ENCODE data around the gene IQSEC1.

Gene IQSEC1

GRCh38 chr3:13066834-13067233 is 6.4 kb downstream of the IQSEC1 start:
- DNase-seq: no peak

- no peak for DNase-seq
Observed at GRCh38 chr3:13066236-13066635, 7.0 kb downstream of the IQSEC1 start.

GRCh38 chr3:13065727-13066126 is 7.5 kb downstream of the IQSEC1 start:
- no peak for DNase-seq

- DNase-seq: no peak
Observed at GRCh38 chr3:13064964-13065363, 8.3 kb downstream of the IQSEC1 start.

GRCh38 chr3:13064159-13064868 is 8.9 kb downstream of the IQSEC1 start:
- no peak for DNase-seq

- DNase-seq: no peak
Observed at GRCh38 chr3:13063225-13063624, 10.0 kb downstream of the IQSEC1 start.

- DNase-seq: no peak
Observed at GRCh38 chr3:13062647-13063046, 10.6 kb downstream of the IQSEC1 start.

GRCh38 chr3:13060341-13060910 is 12.8 kb downstream of the IQSEC1 start:
- DNase-seq: no peak

- no peak for DNase-seq
Observed at GRCh38 chr3:13058346-13059120, 14.7 kb downstream of the IQSEC1 start.

GRCh38 chr3:13057282-13058040 is 15.8 kb downstream of the IQSEC1 start:
- DNase-seq: no peak

GRCh38 chr3:13055634-13056033 is 17.6 kb downstream of the IQSEC1 start:
- DNase-seq: no peak

- DNase-seq: no peak
Observed at GRCh38 chr3:13054341-13055285, 18.6 kb downstream of the IQSEC1 start.

- DNase-seq: no peak
Observed at GRCh38 chr3:13053893-13054292, 19.3 kb downstream of the IQSEC1 start.

GRCh38 chr3:13053420-13053819 is 19.8 kb downstream of the IQSEC1 start:
- DNase-seq: no peak

GRCh38 chr3:13052191-13052820 is 20.9 kb downstream of the IQSEC1 start:
- no peak for DNase-seq

- no peak for DNase-seq
Observed at GRCh38 chr3:13051581-13051980, 21.6 kb downstream of the IQSEC1 start.

GRCh38 chr3:13051066-13051465 is 22.2 kb downstream of the IQSEC1 start:
- DNase-seq: no peak

GRCh38 chr3:13050446-13050845 is 22.8 kb downstream of the IQSEC1 start:
- no peak for DNase-seq

- no peak for DNase-seq
Observed at GRCh38 chr3:13049400-13049799, 23.8 kb downstream of the IQSEC1 start.

GRCh38 chr3:13047296-13048165 is 25.7 kb downstream of the IQSEC1 start:
- no peak for DNase-seq
